AG04450 (cell line): ENCODE results near the gene ENTREP1. TPM values are rescaled to one million over a fixed set of nuclear protein-coding genes. Genes with fewer than 3 reads are reported as not detected.

ENCODE experiments used
- CTCF ChIA-PET: fragments of 300-600, 350-600 bp; formaldehyde crosslinking; extraction: SDS; loops from one replicate; lab custom pipeline; 2022; ENCODE audit warnings: antibody characterized with exemption, inconsistent platforms; lab: Charles Lee
- POLR2A ChIA-PET: fragments of 350-600 bp; formaldehyde crosslinking; extraction: SDS; loops from one replicate; lab custom pipeline; 2021; ENCODE audit warnings: antibody characterized with exemption, inconsistent platforms; lab: Yijun Ruan, JAX
- DNase-seq: peaks from one replicate; pipeline ENCODE4 v3.0.0-alpha.2; 2011; ENCODE audit warnings: low read depth, low spot score
- H3K27ac ChIP-seq: one replicate; pipeline ENCODE4 v1.5.1; 2012; ENCODE audit warnings: low read depth, low read length, control low read depth
- H3K27me3 ChIP-seq: one replicate; pipeline ENCODE4 v1.6.0; 2012; ENCODE audit warnings: low read length; ENCODE audit not compliant: control insufficient read depth, insufficient read depth
- H3K4me3 ChIP-seq: 2 replicates; pipeline ENCODE4 v1.5.1; 2011; ENCODE audit warnings: mild to moderate bottlenecking, low read depth, low read length, control low read depth
- H3K9me3 ChIP-seq: 2 replicates; pipeline ENCODE4 v1.5.1; 2012; ENCODE audit warnings: low read length; ENCODE audit not compliant: control insufficient read depth, insufficient read depth
- polyA plus RNA-seq: library from polyadenylated mRNA; depleted of rRNA; stranded (reverse); fragments of >200 nt; gene quantifications from 2 replicates; pipeline ENCODE4 v1.2.3, GENCODE V29; 2011
- TF ChIP-seq, protein P1 (sequence below): IDR thresholded peaks from 2 replicates; pipeline ENCODE4 v1.5.1; 2011; ENCODE audit warnings: low read depth, low read length, control low read depth, inconsistent platforms

The ENTREP1 gene
- polyA plus RNA-seq, 1 experiment: not detected

DNA sequence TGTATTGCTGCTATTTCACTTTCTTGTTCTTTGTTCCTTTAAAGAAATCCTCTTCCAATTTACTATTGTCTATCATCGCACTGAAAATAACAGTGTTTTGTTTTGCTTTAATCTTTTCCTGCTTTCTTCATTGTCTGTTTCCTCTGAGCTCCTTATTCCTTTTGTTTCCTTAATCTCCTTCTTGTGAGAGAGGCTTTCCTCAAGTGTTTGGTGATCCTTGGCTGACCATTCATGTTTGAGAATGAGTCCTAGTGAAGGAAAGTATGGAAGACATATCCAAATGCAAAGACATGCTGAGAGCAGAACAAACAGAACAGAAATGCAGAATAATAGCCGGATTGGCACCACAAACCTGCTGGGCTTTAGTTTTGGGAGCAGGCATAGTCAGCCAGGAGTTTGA, 42.0 kb upstream of the ENTREP1 start:
- ChIA-PET POLR2A (no interaction called here), CTCF (no interaction called here)
- Histone ChIP-seq H3K9me3 (no peaks in the 10 kb centered on the region), H3K27me3 (no peaks in the 10 kb centered on the region), H3K27ac (no peak overlapping the region), H3K4me3 (no peak overlapping the region)
- DNase-seq: no peak
- TF ChIP-seq, protein P1, sequence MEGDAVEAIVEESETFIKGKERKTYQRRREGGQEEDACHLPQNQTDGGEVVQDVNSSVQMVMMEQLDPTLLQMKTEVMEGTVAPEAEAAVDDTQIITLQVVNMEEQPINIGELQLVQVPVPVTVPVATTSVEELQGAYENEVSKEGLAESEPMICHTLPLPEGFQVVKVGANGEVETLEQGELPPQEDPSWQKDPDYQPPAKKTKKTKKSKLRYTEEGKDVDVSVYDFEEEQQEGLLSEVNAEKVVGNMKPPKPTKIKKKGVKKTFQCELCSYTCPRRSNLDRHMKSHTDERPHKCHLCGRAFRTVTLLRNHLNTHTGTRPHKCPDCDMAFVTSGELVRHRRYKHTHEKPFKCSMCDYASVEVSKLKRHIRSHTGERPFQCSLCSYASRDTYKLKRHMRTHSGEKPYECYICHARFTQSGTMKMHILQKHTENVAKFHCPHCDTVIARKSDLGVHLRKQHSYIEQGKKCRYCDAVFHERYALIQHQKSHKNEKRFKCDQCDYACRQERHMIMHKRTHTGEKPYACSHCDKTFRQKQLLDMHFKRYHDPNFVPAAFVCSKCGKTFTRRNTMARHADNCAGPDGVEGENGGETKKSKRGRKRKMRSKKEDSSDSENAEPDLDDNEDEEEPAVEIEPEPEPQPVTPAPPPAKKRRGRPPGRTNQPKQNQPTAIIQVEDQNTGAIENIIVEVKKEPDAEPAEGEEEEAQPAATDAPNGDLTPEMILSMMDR: no peak

DNA sequence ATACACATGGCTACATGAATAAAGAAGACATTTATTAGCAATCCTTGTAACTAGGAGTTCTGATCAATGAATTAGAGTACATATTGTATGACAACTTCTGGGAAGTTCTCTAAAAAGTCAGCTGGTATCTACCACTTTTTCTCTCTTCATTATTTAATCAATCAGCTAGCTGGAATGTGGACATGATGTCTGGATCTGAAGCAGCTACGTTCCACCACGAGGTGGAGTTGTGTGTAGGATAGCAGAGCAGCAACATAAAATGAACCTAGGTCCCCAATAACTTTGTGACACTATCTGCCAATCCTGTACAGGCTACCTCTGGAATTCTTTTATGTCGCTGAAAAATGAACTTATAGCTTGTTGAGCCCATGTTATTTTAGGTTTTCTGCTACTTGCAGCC, 32.9 kb upstream of the ENTREP1 start:
- Histone ChIP-seq H3K27ac (no peak overlapping the region), H3K27me3 (peaks cover 3% of the 10 kb centered on the region), H3K4me3 (no peak overlapping the region), H3K9me3 (no peaks in the 10 kb centered on the region)
- TF ChIP-seq, protein P1: no peak
- DNase-seq: no peak
- ChIA-PET CTCF (no interaction called here), POLR2A (no interaction called here)

DNA sequence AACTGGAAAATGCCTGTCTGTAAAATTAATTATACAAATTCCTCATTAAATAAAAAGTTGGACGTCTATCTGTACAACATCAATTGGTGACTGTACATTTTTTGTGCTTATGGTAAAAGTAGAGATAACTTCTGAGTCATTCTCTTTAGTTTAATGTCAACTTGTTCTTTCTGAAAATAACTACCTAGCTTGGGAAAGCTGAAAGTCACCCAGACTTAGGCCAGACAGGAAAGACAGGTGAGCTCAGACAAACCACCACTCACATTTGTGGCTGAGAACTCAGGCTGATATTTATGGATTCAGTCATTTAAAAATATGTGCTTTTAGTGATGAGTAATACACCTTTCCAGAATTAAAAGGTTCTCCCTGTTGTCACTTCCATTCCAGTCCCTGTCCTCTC, 31.9 kb upstream of the ENTREP1 start:
- TF ChIP-seq, protein P1: no peak
- peaks cover 8% of the 10 kb centered on the region for H3K27me3 ChIP-seq
- POLR2A ChIA-PET: no interaction called here
- no peak overlapping the region for H3K27ac ChIP-seq
- CTCF ChIA-PET: no interaction called here
- H3K4me3 ChIP-seq: no peak overlapping the region
- DNase-seq: no peak
- no peaks in the 10 kb centered on the region for H3K9me3 ChIP-seq

DNA sequence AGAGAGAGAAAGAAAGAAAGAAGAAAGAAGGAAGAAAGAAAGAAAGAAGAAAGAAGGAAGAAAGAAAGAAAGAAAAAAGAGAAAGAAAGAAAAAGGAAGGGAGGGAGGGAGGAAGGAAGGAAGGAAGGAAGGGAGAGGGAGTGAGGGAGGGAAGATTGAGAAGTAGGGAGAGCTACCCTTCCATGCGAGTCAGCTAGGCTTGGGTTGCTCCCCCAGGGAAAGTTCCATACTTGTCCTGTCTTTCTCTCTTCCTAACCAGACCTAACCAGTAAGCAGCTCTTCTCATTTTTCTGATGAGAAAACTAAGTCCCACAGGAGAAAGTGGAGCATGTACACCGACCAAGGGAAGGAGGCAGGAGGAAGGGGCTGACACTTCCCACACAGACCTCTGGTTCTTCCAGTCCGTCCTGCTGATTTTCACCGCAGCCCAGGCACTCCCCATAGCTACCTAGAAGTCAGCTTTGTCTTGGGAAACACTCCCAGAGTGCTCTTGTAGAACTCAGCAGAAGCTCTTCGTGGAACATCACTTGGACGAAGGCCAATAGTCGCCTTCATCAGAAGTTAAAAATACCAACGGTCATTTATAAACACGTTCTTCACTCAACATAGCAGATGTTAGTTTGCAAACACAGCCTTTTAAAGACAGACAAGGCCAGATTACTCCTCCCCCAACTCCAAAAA, 29.0 kb upstream of the ENTREP1 start:
- Histone ChIP-seq H3K9me3 (no peaks in the 10 kb centered on the region), H3K27ac (no peak overlapping the region), H3K4me3 (no peak overlapping the region), H3K27me3 (peaks cover 9% of the 10 kb centered on the region)
- DNase-seq: no peak
- CTCF ChIA-PET: no interaction called here
- TF ChIP-seq, protein P1: no peak
- POLR2A ChIA-PET: no interaction called here

DNA sequence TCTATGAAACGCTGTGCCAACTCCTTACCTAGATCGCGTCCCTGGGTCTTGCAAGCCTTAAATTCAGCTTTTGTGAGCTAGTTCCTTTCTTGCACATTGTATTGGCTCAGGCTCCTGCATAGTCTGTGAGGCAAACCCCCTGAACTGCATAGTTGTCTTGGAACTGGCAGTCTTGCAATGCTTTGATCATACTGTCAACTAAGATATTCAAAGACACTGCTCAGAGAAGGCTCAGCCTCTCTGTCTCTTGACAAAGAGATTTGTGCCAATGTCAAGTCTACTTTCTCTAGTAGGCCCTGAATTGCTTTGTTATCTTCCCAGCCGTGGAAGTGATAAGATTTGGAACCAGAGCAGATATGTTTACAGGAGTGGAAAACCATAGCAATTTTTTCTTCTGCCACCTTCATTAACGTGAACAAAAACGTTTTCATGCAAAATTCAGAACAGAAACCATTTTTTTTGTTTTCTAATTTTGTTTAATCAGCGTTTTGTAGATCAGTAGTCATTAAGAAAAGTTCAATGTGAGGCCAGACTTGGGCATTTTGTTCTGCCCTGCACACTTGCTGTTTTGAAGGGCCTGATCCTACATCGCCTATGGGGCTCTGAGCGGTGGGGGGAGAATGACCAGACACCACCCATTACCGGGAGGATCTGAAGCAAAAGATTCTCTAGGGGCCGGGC, 27.6 kb upstream of the ENTREP1 start:
- CTCF ChIA-PET: no interaction called here
- DNase-seq: no peak
- Histone ChIP-seq H3K27ac (no peak overlapping the region), H3K27me3 (peaks cover 9% of the 10 kb centered on the region), H3K4me3 (no peak overlapping the region), H3K9me3 (no peaks in the 10 kb centered on the region)
- POLR2A ChIA-PET: no interaction called here
- TF ChIP-seq, protein P1: no peak
